Measurements from ENCODE around the gene PRSS50. TPM values are rescaled to one million over a fixed set of nuclear protein-coding genes. Genes with fewer than 3 reads are reported as not detected.

The PRSS50 gene
- total and polyA plus RNA-seq, 2 experiments from 2014 or later: 2.0 to 3.2 TPM

- Histone ChIP-seq H3K4me3 (no peak overlapping the region), H3K27me3 (peaks cover 6% of the 10 kb centered on the region), H3K9me3 (ENCODE audit: low read depth) (no peaks in the 10 kb centered on the region), H3K27ac (peak overlapping the region; percentile 90), H3K4me1 (ENCODE audit: low read depth) (peaks cover 33% of the 10 kb centered on the region), H3K36me3 (no peaks in the 10 kb centered on the region)
- TF ChIP-seq, protein P1, sequence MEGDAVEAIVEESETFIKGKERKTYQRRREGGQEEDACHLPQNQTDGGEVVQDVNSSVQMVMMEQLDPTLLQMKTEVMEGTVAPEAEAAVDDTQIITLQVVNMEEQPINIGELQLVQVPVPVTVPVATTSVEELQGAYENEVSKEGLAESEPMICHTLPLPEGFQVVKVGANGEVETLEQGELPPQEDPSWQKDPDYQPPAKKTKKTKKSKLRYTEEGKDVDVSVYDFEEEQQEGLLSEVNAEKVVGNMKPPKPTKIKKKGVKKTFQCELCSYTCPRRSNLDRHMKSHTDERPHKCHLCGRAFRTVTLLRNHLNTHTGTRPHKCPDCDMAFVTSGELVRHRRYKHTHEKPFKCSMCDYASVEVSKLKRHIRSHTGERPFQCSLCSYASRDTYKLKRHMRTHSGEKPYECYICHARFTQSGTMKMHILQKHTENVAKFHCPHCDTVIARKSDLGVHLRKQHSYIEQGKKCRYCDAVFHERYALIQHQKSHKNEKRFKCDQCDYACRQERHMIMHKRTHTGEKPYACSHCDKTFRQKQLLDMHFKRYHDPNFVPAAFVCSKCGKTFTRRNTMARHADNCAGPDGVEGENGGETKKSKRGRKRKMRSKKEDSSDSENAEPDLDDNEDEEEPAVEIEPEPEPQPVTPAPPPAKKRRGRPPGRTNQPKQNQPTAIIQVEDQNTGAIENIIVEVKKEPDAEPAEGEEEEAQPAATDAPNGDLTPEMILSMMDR (IDR thresholded peaks at IDR 0.05; ENCODE audit: low read depth, low read length): no peak
- peak; percentile 31 to 67 for DNase-seq (ENCODE audit: low read depth in 1 of 2, low spot score in 1 of 2)
These were observed 21.4 kb downstream of the PRSS50 start for GRCh38 chr3:46695962-46696894.

- Histone ChIP-seq H3K27me3 (peaks cover 3% of the 10 kb centered on the region), H3K27ac (peak overlapping the region; percentile 90), H3K4me1 (ENCODE audit: low read depth) (peaks cover 31% of the 10 kb centered on the region), H3K9me3 (ENCODE audit: low read depth) (no peaks in the 10 kb centered on the region), H3K4me3 (no peak overlapping the region), H3K36me3 (no peaks in the 10 kb centered on the region)
- TF ChIP-seq, protein P1 (IDR thresholded peaks at IDR 0.05; ENCODE audit: low read depth, low read length): peak; percentile 28
- peak in 1 of 2 donors; percentile 65 for DNase-seq (ENCODE audit: low read depth in 1 of 2, low spot score in 1 of 2)
These were observed 22.3 kb downstream of the PRSS50 start for GRCh38 chr3:46695177-46695961.

- no peaks in the 10 kb centered on the region for H3K36me3 ChIP-seq
- DNase-seq (ENCODE audit: low read depth in 1 of 2, low spot score in 1 of 2): no peak
- TF ChIP-seq, protein P1 (IDR thresholded peaks at IDR 0.05; ENCODE audit: low read depth, low read length): no peak
- no peaks in the 10 kb centered on the region for H3K9me3 ChIP-seq (ENCODE audit: low read depth)
- H3K4me1 ChIP-seq (ENCODE audit: low read depth): peaks cover 23% of the 10 kb centered on the region
- H3K27ac ChIP-seq: no peak overlapping the region
- peaks cover 3% of the 10 kb centered on the region for H3K27me3 ChIP-seq
- H3K4me3 ChIP-seq: no peak overlapping the region
These were observed 23.1 kb downstream of the PRSS50 start for GRCh38 chr3:46694520-46694919.

DNA sequence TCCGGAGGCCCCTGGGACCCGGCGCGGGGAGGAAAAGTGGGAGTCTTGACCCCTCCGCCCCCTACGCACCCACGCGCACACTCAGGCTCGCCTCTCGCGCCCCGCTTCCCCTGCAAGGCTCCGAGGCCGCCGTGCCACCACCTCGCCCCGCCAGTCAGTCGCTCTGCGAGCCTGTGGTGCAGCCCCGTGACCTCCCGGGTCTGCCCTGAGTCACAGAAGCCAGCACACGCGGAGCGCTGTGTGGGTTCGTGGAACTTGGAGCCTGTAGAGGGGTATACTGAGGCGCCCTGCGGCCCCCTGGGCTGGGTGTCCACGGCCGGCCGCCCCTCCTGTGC is 23.8 kb downstream of the PRSS50 start:
- DNase-seq (ENCODE audit: low read depth in 1 of 2, low spot score in 1 of 2): no peak
- Histone ChIP-seq H3K4me1 (ENCODE audit: low read depth) (peaks cover 18% of the 10 kb centered on the region), H3K27ac (no peak overlapping the region), H3K4me3 (no peak overlapping the region), H3K27me3 (peaks cover 3% of the 10 kb centered on the region), H3K9me3 (ENCODE audit: low read depth) (no peaks in the 10 kb centered on the region), H3K36me3 (no peaks in the 10 kb centered on the region)
- TF ChIP-seq, protein P1 (IDR thresholded peaks at IDR 0.05; ENCODE audit: low read depth, low read length): no peak

DNA sequence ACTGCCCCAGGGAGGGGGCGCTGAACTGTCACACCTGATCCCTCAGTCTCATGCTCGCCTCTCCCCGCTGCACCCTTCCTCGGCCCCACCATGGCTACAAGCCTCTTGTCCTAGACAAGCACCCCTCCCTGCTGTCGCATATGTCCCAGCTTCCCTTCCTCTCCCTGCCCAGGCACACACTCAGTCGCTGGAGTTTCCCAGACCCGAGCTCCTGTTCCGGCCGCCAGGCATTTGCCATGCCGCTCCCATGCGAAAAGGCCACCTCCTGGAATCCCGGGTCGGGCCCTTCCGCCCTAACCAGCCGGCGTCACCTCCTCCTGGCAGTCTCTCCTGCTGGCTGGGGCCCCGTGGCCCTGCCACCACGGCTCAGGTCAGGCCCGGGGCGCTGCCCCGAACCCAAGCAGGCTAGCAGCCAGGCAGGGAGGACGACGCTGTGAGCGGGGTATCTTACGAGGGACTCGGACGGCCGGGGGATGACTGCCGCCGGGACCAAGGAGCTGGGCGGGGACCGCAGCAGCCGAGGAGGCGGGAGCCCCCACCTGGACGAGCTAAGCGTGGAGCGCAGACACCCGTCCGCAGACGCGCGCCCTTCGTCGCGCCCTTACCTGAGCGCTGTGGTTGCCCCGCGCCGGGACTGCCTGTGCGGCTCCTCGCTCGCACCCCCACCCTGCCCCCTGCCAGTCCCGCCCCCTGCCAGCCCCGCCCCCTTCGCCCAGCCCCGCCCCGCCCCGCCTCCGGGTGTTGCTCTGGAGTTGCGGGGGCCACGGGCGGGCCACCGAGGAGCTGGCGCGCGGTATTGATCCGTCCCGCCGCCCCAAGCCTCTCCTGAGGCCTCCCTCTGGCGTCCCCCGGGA is 24.4 kb downstream of the PRSS50 start, which contains the start of gene ALS2CL:
ALS2CL (minus strand) TSS at position 642 of the 854 bp plus-strand sequence. CDS start 4,239 bp downstream, outside the sequence.
- Histone ChIP-seq H3K27ac (no peak within 1 kb of the TSS), H3K4me1 (ENCODE audit: low read depth) (peaks cover 18% of the 10 kb centered on the region), H3K36me3 (no peaks in the 10 kb centered on the region), H3K9me3 (ENCODE audit: low read depth) (no peaks in the 10 kb centered on the region), H3K27me3 (peaks cover 3% of the 10 kb centered on the region), H3K4me3 (peak within 1 kb of the TSS; percentile 36)
- peak; percentile 17 to 65 for DNase-seq (ENCODE audit: low read depth in 1 of 2, low spot score in 1 of 2)
- TF ChIP-seq, protein P1 (IDR thresholded peaks at IDR 0.05; ENCODE audit: low read depth, low read length): no peak

All from cardiac muscle cell (in vitro differentiated cells and primary cell).